HepG2 (cell line): ENCODE data around the gene OR13J1. TPM values are rescaled to one million over a fixed set of nuclear protein-coding genes. Genes with fewer than 3 reads are reported as not detected.

Source experiments
- CTCF ChIP-seq: sonication (generic); formaldehyde crosslinking; IDR thresholded peaks from 2 replicates; pipeline ENCODE4 v1.5.0; 2020; ENCODE audit warnings: mild to moderate bottlenecking, missing genetic modification reagents, moderate library complexity
- DR1 ChIP-seq: sonication (generic); formaldehyde crosslinking; IDR thresholded peaks from 2 replicates; pipeline ENCODE4 v1.8.0; 2021; ENCODE audit warnings: mild to moderate bottlenecking, missing genetic modification reagents, inconsistent platforms
- EEA1 ChIP-seq: sonication (generic); formaldehyde crosslinking; IDR thresholded peaks from 2 replicates; pipeline ENCODE4 v1.5.1; 2020; ENCODE audit warnings: mild to moderate bottlenecking, missing genetic modification reagents, borderline replicate concordance
- FOXK2 ChIP-seq: fragments of 450-650 bp; IDR thresholded peaks from 2 replicates; pipeline ENCODE4 v1.6.1; 2016
- KDM2A ChIP-seq: sonication (generic); formaldehyde crosslinking; IDR thresholded peaks from 2 replicates; pipeline ENCODE4 v1.4.0; 2020; ENCODE audit warnings: low read depth, missing genetic modification reagents, borderline replicate concordance
- KDM6A ChIP-seq: IDR thresholded peaks from 2 replicates; pipeline ENCODE4 v1.6.1; 2016; ENCODE audit warnings: low read depth
- NONO ChIP-seq, 2 experiments: fragments of 450-650 bp in 1 of 2; sonication (generic) in 1 of 2; formaldehyde crosslinking in 1 of 2; IDR thresholded peaks in 1 of 2; conservative IDR thresholded peaks in 1 of 2; 2 replicates each; pipeline versions ENCODE4 v1.6.1 to v1.8.0; 2017 to 2022; ENCODE audit warnings: mild to moderate bottlenecking in 1 of 2, missing genetic modification reagents in 1 of 2, moderate library complexity in 1 of 2
- PITX1 ChIP-seq: sonication (generic); formaldehyde crosslinking; IDR thresholded peaks from 2 replicates; pipeline ENCODE4 v1.5.1; 2020; ENCODE audit warnings: mild to moderate bottlenecking, missing genetic modification reagents
- RBFOX2 ChIP-seq: fragments of 200-400 bp; formaldehyde crosslinking; IDR thresholded peaks from 2 replicates; pipeline ENCODE4 v1.6.1; 2017; ENCODE audit warnings: low read depth, mild to moderate bottlenecking, low read length
- SIN3B ChIP-seq: fragments of 150-350 bp; IDR thresholded peaks from 2 replicates; pipeline ENCODE4 v1.6.1; 2014; ENCODE audit warnings: low read length
- SOX13 ChIP-seq, 3 experiments: fragments of 450-650 bp in 1 of 3; sonication (generic) in 1 of 3; formaldehyde crosslinking in 1 of 3; IDR thresholded peaks in 2 of 3; conservative IDR thresholded peaks in 1 of 3; 2 replicates each; pipeline versions ENCODE4 v1.5.0 to v1.6.1; 2016 to 2020; ENCODE audit warnings: antibody characterized with exemption in 1 of 3, mild to moderate bottlenecking in 1 of 3, missing compliant biosample characterization in 1 of 3, missing genetic modification reagents in 1 of 3, moderate library complexity in 1 of 3
- SRSF1 ChIP-seq: fragments of 200-400 bp; formaldehyde crosslinking; optimal IDR thresholded peaks from 2 replicates; pipeline ENCODE3; 2017; ENCODE audit warnings: mild to moderate bottlenecking, low read depth, low read length, moderate library complexity
- TARDBP ChIP-seq: sonication (generic); formaldehyde crosslinking; IDR thresholded peaks from 2 replicates; pipeline ENCODE4 v1.8.0; 2022; ENCODE audit warnings: mild to moderate bottlenecking, missing genetic modification reagents
- TMF1 ChIP-seq: sonication (generic); formaldehyde crosslinking; IDR thresholded peaks from 2 replicates; pipeline ENCODE4 v1.8.1; 2022; ENCODE audit warnings: low read depth, missing genetic modification reagents
- XRCC5 ChIP-seq: fragments of 200-400 bp; formaldehyde crosslinking; optimal IDR thresholded peaks from 2 replicates; pipeline ENCODE3; 2017; ENCODE audit warnings: mild to moderate bottlenecking, low read length
- ZBTB1 ChIP-seq: sonication (generic); formaldehyde crosslinking; IDR thresholded peaks from 2 replicates; pipeline ENCODE4 v1.4.0; 2020; ENCODE audit warnings: missing genetic modification reagents, borderline replicate concordance
- ZNF383 ChIP-seq: sonication (generic); formaldehyde crosslinking; IDR thresholded peaks from 2 replicates; pipeline ENCODE4 v1.4.0; 2020; ENCODE audit warnings: missing genetic modification reagents, mild to moderate bottlenecking, borderline replicate concordance
- ZNF512 ChIP-seq: sonication (generic); formaldehyde crosslinking; IDR thresholded peaks from 2 replicates; pipeline ENCODE4 v1.4.0; 2020; ENCODE audit warnings: mild to moderate bottlenecking, missing genetic modification reagents
- ZNF546 ChIP-seq: sonication (generic); formaldehyde crosslinking; conservative IDR thresholded peaks from 2 replicates; pipeline ENCODE4 v1.8.1; 2023; ENCODE audit warnings: mild to moderate bottlenecking, missing genetic modification reagents
- ZNF616 ChIP-seq: sonication (generic); formaldehyde crosslinking; IDR thresholded peaks from 2 replicates; pipeline ENCODE4 v1.5.0; 2020; ENCODE audit warnings: low read depth, mild to moderate bottlenecking, missing genetic modification reagents
- polyA plus RNA-seq, 8 experiments: library from polyadenylated mRNA; depleted of rRNA in 3 of 8; stranded (reverse) in 7 of 8; unstranded in 1 of 8; fragments of >200 nt; fragmentation: Illumina TruSeq in 4 of 8; extraction: Trizol in 4 of 8; gene quantifications; 2 replicates each; pipeline versions ENCODE4 v1.2.1 to v1.2.3, GENCODE V29; 2011 to 2016; ENCODE audit warnings: low read depth in 4 of 8, missing spikeins in 1 of 8, mixed read lengths in 1 of 8; ENCODE audit not compliant: insufficient read depth in 1 of 8
- total RNA-seq, 5 experiments: library from RNA; depleted of rRNA; stranded (reverse); fragments of >200 nt; fragmentation: Illumina TruSeq; extraction: Trizol; gene quantifications; 2 replicates each; pipeline ENCODE4 v1.2.3, GENCODE V29; 2016; ENCODE audit warnings: low read depth in 1 of 5
- TF ChIP-seq, protein P1 (sequence below): sonication (generic); formaldehyde crosslinking; IDR thresholded peaks from 2 replicates; pipeline ENCODE4 v1.9.0; 2022; ENCODE audit warnings: low read depth, missing genetic modification reagents
- TF ChIP-seq, protein P2 (sequence below): sonication (generic); formaldehyde crosslinking; IDR thresholded peaks from 2 replicates; pipeline ENCODE4 v1.4.0; 2020; ENCODE audit warnings: missing genetic modification reagents

OR13J1 gene
- total and polyA plus RNA-seq, 2 of the 13 experiments (the other 11 are each of a cell fraction or from before 2014, with no cell fraction given): not detected

DNA sequence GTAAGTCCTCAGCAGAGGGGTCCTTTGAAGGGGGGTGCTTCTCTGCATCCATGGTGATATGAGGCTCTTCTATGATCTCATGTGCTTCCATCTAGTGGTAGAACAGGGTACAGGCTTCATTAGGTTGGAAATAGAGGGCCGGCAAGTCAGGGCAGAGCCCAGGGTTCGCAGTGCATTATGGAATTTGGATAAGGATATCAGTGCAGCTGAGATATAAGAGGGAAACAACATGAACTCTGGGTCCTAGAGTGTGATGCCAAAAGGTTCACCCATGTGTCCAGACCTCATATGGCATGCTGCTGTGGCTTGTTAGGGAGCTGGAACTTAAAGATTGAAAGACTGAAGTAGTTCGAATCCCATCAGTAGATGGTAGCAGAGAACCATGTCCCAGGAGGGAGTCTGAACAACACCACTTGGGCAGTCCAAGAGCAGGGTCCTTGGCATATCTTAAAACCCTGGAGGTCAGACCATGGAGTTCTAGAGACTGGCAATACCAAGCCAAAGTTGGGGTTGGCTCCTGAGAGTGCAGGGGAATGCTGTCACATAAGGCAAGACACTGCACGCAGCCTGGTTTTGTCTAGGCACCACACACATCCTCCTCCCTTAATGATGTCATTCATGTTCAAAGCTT is 44.0 kb downstream of the OR13J1 start (continued):
- TF ChIP-seq ZNF512 (no peak), ZNF546 (CRISPR knock-in tag) (no peak), TARDBP (CRISPR knock-in tag) (peak; percentile 38; the same call in 1 of the 2 replicates), NONO (IDR thresholded peaks at IDR 0.05) (no peak), NONO (CRISPR knock-in tag; conservative IDR thresholded peaks at IDR 0.05) (no peak), EEA1 (CRISPR knock-in tag) (no peak), PITX1 (CRISPR knock-in tag) (no peak), SRSF1 (no peak), FOXK2 (no peak), KDM2A (CRISPR knock-in tag) (0 out of 2 replicates have a peak, but pooled peaks have one; percentile 20), TMF1 (0 out of 2 replicates have a peak, but pooled peaks have one; percentile 37), KDM6A (CRISPR knock-in tag) (no peak), XRCC5 (peak; percentile 47), SOX13 (IDR thresholded peaks at IDR 0.05) (no peak), SOX13 (CRISPR knock-in tag; conservative IDR thresholded peaks at IDR 0.05 in 1 of 2, IDR thresholded peaks at IDR 0.05 in 1 of 2) (no peak), DR1 (CRISPR knock-in tag) (no peak), ZBTB1 (no peak), RBFOX2 (no peak), ZNF616 (CRISPR knock-in tag) (no peak), CTCF (CRISPR knock-in tag) (peak; percentile 77), SIN3B (no peak), ZNF383 (CRISPR knock-in tag) (no peak)
- TF ChIP-seq, protein P1, sequence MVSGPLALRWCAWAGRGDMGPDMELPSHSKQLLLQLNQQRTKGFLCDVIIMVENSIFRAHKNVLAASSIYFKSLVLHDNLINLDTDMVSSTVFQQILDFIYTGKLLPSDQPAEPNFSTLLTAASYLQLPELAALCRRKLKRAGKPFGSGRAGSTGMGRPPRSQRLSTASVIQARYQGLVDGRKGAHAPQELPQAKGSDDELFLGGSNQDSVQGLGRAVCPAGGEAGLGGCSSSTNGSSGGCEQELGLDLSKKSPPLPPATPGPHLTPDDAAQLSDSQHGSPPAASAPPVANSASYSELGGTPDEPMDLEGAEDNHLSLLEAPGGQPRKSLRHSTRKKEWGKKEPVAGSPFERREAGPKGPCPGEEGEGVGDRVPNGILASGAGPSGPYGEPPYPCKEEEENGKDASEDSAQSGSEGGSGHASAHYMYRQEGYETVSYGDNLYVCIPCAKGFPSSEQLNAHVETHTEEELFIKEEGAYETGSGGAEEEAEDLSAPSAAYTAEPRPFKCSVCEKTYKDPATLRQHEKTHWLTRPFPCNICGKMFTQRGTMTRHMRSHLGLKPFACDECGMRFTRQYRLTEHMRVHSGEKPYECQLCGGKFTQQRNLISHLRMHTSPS (CRISPR knock-in tag): no peak
- TF ChIP-seq, protein P2, sequence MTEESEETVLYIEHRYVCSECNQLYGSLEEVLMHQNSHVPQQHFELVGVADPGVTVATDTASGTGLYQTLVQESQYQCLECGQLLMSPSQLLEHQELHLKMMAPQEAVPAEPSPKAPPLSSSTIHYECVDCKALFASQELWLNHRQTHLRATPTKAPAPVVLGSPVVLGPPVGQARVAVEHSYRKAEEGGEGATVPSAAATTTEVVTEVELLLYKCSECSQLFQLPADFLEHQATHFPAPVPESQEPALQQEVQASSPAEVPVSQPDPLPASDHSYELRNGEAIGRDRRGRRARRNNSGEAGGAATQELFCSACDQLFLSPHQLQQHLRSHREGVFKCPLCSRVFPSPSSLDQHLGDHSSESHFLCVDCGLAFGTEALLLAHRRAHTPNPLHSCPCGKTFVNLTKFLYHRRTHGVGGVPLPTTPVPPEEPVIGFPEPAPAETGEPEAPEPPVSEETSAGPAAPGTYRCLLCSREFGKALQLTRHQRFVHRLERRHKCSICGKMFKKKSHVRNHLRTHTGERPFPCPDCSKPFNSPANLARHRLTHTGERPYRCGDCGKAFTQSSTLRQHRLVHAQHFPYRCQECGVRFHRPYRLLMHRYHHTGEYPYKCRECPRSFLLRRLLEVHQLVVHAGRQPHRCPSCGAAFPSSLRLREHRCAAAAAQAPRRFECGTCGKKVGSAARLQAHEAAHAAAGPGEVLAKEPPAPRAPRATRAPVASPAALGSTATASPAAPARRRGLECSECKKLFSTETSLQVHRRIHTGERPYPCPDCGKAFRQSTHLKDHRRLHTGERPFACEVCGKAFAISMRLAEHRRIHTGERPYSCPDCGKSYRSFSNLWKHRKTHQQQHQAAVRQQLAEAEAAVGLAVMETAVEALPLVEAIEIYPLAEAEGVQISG (CRISPR knock-in tag): no peak
